Left renal cortex interstitium (tissue), 4 donors: ENCODE results near the gene HPRT1. TPM values are rescaled to one million over a fixed set of nuclear protein-coding genes. Genes with fewer than 3 reads are reported as not detected.

Experiments
- DNase-seq, 4 donors: peaks; one replicate each; pipeline ENCODE4 v3.0.0-alpha.2; 2013; ENCODE audit warnings: low read depth in 4 of 4, low spot score in 2 of 4, missing footprints in 1 of 4
- polyA plus RNA-seq, 4 donors: library from polyadenylated mRNA; unstranded; fragments of 120-200 nt; gene quantifications; one replicate each; pipeline ENCODE4 v1.2.1, GENCODE V29; 2013; ENCODE audit not compliant: insufficient read length in 4 of 4

HPRT1 gene
- polyA plus RNA-seq, 4 donors = 31.8 to 45.7 (median 44.9) TPM

DNA sequence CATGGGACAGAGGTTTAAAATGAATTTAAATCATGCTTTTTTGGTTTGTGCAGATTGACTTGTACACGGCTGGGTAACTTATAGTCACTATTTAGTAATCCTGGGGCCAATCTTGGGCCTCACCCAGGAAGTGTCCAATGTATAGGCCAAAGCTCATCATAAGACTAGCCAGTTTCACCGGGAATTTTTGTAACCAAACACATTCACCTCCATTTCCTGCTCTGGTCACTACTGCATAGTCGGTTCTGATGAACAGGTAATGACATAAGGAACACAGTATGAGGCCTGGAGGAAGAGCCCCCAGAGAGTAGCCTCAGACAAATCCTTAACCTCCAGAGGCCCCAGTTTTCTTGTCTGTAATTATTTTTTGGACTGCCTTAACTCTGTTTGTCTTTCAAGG, 81.9 kb downstream of the HPRT1 start:
- no peak for DNase-seq

DNA sequence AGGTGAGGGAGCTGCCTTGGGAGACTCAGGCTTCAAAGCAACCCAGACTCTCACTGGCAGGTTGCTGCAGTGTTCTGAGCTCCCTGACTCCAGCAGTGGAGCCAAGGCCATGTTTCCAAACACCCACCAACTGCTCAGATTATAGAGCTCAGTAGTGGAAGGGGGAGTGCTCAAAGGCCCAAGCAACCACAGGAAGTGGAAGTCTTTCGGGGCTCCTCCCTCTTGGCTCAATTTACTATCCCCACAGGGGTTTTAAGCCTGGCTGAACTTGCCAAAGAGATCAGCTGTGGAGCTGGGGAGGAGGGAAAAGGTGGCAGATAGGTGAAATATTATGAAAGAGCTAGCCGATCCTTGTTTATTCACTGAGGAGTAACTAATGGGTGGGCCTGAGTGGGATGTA, 82.5 kb downstream of the HPRT1 start:
- no peak for DNase-seq

DNA sequence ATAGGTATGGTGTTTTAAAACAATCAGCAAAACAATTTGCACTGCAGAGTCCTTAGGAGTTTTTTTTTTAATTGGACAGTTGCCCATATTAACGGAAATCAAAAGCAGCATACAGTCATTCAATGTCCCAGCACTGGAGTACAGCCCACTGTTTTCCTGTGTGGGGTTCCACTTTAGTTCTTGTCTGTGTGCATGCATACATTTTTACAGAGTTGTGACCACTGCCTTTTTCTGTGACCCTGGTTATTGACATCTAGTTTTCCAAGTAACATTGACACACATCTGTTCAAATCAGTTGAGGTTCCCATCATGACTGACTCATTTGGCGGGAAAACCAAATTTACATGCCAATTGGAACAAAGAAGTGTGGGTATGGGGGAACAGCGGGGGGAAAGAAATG, 83.3 kb downstream of the HPRT1 start:
- no peak for DNase-seq

DNA sequence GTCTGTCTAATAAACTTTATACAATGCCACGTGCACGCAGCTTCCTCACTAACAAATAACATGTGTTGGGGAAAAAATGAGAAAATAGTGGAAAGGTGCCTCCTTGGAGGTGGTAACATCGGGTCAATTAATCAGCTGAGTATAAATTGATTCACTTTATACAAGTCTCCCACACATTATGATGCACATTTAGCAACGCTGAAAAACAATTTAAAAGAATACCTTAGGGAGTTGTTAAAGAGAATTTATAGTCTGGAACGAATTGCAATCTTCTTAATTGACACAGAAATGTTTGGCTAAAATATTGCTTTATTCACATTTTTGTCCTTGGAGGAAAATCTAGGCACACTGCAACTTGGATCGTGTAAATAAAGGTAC, 84.2 kb downstream of the HPRT1 start:
- DNase-seq = no peak

DNA sequence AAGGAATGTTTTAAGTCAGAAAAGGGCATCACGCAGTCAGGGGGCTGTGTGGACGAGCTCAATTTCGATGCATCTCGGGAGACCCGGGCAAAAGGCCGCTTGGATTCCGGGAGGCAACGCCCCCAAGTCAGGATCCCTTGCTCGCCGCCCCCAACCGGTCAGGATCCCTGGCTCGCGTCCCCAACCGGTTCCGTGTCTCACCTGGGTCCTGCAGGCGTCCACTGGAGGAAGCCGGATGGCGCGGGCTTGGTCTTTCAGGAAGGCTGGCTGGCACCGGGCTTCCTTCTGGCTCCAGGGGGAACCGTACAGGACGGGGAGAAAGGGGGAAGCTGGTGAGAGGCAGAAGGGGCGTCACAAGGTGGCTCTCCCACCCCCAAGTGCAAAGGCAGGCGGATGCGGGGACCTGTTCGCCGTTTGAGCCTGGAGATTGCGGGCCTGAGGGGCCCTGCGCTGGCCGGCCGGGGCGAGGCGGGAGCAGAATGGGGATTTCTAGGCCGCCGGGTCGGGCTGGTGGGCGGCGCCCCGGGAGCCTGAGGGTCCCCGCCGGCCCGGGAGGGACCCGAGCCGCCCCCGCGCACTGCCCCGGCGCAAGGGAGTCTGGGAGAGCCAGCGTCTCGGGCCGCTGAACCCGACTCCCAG, 84.7 kb downstream of the HPRT1 start:
- DNase-seq = no peak

DNA sequence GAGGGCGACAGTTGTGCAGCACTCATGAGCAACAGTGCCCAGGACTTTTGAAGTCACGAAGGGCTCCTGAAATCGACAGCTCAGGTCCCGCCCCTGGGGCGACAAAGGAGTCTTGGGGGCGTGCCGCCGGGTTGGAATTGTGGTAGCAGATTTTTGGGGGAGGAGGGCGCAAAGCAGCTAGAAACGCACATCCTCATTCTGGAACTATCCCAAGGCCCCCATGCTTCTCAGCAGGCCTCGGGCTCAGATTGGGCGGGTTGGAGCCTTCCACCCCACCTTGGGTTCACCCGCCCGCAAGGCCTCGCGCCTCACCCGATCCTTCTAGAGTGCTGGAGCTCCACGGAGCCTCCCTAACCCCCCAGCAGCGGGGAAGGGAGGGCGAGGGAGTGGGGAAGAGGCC, 85.5 kb downstream of the HPRT1 start:
- no peak for DNase-seq

DNA sequence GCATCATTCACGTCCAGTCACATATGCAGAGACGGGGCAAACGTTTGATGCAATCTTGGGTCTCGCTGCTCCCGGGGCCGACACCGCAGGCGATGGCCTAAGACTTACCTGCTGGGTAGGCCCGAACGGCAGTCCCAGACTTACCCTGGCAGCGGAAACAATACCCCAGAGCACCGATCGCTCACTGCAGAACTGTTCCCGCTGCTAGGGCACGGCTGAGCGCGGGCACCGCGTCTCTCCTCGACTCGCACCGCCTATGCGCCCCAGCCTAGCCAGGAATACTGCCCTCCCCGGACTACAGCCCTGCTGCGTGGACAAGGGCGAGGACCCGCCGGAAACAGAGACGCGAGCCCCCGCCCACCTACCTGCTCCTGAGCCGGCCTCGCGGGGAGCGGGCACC, 86.2 kb downstream of the HPRT1 start:
- DNase-seq = no peak

DNA sequence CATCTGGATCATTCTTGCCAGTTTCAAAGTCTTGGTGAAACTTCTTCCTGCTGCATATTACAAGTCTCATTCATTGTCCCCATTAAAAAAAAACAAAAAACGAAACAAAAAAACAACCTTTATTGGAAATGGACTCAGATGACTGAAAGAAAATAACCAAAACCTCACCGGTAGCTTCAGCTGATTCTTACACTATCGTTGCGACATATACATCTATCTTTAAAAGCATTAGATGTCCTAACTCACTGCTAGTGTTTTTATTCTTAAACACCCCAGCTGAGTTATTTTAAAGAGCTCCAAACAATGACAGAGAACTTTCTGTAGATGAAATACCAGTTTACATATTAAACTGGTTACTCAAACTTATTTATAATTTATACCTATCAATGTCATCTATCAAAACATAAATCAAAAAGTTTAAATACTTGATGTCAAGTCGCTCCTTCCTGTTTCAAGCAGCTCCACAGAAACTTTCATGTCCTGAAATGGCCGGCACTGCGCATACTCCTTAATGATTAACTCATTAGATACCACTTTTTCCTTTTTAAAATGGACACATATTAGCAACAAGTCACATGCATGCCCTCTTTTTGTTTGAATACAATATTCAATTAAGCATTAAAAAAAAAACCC, 87.2 kb downstream of the HPRT1 start:
- no peak for DNase-seq

DNA sequence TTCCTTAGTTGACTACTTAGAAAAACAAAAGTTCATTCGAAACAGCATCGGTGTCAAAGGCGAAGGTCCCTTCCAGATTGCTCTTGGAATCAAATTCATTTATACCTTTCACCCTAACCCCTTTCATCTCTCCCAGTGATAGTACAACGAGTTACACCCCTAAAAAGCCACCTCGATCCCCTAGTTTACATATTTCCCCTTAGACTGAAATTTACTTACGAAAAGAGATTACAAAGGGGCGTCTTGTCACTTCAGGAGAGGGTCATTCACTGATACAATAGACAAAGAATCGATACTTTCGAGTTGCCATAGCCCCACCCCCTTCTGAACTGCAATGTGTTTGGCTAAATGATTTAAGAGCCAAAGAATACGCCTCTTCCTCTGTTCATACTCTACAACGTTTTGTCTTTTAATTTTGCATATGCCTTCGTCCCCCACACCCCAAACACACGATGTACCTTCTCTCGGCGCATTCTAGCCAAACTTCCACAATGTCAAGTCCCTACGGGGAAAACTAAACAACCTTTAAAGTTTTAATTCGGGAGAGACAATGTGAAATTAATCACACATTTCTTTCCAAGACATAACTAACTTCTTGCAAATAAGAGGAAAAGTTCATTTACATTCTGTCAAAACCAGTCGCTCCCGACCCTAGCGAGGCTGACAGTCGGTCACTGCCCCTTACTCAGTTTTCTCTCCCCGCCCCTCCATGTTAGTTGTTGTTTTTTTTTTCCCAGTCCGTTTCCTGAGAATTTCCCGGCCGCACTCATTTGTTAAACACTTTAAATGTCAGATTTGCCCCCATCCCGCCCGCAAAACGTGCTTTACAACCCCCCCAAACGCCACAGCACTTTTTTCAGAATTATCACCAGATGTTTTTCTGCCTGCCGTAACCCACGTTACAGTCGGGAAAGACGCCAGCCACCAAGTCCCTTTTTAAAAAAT, 88.6 kb downstream of the HPRT1 start:
- no peak for DNase-seq

Other genes with a start within 250 kb of the HPRT1 start
- 10 to 100 TPM; 10.1 to 13.6 (median 11.8) TPM for gene CCDC160, start 223.0 kb upstream of the HPRT1 start, polyA plus RNA-seq
- 10 to 100 TPM; 50.6 to 61.3 (median 52.2) TPM for gene PHF6, start 86.9 kb upstream of the HPRT1 start, polyA plus RNA-seq
- gene PLAC1, start 198.3 kb downstream of the HPRT1 start, polyA plus RNA-seq = 1 to 10 TPM; 4.7 to 6.6 (median 5.6) TPM